GM21717 (cell line): ENCODE measurements around the gene SLC17A9.

Experiments used
- ATAC-seq: cut with Tn5 transposase; IDR thresholded peaks from one replicate; pipeline ENCODE4 v1.9.1; 2021; ENCODE audit warnings: mild to moderate bottlenecking, moderate library complexity; ENCODE audit not compliant: unreplicated experiment

Gene SLC17A9

GRCh38 chr20:62979310-62979709, 26.8 kb downstream of the SLC17A9 start:
- ATAC-seq = no peak

DNA sequence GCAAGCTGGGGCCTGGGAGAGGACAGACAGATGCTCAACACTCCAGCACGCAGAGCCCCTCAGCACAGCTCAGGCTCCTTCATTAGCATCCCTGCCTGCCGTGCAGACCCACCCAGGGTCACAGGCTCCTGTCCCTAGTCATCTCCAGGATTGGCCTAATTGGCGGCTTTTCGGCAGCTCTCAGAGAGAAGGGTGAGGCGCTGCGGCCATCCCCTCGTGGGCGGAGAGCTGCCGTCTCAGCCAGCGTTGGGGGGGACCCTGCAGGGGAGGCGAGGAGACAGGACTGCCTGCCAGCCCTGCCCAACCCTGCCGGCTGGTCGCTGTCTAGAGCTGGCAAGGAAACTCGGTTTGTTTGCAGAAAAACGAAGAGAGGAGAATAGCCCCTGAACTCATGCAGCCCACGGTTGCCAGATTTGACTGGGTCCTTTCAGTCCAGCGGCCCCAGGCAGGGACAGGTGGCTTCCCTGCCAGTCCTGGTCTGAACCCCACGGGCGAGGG, 27.4 kb downstream of the SLC17A9 start:
- no peak for ATAC-seq

DNA sequence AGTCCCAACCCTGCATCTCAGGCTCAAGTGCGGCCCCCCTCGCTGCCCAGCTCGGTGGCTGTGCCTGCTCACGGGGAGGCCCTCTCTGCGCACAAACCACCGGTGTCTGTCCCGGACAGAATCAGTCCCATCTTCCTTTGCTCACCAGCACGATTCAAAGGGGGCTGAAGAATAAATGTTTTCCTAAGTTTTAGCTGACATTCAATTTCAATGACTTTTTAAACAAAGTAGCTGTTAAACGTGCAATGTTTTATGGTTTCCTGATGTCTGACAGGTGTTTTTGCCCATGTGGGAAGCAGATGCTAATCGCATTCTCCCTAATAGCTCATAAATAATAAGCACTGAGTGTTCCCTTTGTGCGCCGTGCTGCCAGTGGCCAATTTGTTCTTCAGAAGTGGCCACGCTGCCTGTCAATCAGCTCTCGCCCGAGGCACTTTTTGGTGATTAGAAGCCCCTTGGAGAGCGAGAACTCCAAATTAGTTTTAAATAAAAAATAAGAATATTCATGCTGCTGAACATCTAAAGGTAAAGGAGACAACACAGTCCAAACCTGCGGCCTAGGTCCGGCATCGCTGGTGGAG, 28.0 kb downstream of the SLC17A9 start:
- no peak for ATAC-seq

- ATAC-seq = no peak
Observed at GRCh38 chr20:62980970-62981369, 28.5 kb downstream of the SLC17A9 start.

GRCh38 chr20:62982124-62983075, 29.9 kb downstream of the SLC17A9 start:
- ATAC-seq = no peak

GRCh38 chr20:62983210-62983609, 30.7 kb downstream of the SLC17A9 start:
- no peak for ATAC-seq

DNA sequence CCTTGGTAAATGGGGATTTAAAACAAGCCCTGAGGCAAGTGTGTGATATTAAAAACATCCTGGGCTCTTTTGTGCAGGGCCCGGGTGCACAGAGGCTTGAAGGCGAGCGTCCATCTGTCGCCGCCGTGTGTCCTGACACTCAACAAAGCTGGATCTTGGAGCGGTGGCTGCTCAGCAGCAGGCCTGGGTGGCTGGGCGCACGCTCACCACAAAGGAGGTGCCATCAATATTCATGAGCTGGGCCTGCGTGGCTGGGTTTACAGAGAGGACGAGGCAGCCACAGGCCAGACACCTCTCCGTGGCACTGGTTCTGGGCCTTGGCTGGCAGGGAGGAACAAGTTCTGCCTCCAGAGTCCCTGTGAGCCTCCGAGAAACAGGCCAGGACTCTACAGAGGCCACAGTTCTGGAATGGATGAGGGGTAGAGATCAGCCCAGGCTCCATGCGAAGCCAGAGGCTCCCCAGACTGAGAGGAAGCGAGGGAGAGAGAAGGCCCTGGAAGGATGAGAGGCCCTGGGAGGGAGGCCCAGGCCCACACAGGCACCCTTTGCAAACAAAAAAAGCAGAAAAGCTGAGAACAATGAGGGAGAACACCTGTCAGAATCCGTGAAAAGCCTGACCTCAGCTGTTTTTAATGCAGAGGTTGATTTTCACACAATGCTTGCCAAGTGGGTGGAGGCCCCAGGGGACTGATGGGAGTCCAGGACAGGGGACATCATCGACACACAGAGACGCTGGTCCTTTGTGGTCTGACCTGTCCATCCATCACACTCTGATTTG, 32.3 kb downstream of the SLC17A9 start:
- no peak for ATAC-seq

DNA sequence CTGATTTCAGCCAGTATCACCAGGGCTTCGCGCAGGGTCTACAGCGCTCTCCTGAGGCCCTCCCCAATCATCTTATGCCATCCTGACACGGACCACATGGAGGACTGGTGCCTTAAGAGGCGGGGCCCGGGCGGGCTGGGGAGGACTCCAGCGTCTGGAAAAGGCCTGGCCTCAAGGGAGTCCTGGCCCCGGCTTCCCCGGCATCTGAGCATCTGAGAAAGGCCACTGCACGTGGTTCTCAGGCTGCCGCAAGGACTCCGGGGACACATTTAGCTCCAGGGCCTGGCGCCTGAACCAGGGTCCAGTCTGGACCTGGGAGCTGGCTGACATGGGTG, 32.9 kb downstream of the SLC17A9 start:
- ATAC-seq = no peak

GRCh38 chr20:62986257-62986800, 33.8 kb downstream of the SLC17A9 start:
- no peak for ATAC-seq

DNA sequence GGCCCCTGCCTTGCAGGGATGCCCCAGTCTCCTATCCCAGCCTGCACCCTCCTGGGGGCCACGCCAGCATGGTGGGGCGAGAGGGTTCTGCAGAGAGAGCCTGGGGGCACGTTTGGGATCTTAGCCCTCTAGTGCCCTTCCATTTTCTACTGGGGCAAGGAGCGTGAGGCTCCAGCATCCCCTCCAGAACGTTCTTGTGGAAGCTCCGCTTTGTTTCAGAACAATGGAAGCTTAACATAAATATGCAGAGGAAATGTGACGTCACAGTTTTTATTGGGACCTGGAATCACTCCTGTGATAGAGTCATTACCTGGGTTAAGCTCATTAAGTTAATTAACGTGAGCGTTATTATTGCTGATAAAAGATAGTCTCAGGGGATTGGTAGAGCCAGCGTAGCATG, 34.6 kb downstream of the SLC17A9 start:
- no peak for ATAC-seq

DNA sequence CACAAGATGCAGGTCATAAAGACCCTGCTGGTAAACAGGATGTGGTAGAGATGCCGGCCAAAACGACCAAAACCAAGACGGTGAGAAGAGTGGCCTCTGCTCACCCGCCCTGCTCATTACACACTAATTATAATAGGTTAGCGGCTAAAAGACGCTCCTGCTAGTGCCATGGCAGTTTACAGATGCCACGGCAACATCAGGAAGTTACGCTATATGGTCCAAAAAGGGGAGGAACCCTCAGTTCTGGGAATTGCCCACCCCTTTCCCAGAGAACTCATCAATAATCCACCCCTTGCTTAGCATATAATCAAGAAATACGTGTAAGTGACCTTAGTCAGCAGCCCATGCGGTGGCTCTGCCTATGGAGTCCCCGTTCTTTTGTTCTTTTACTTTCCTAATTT, 36.7 kb downstream of the SLC17A9 start:
- ATAC-seq = no peak

- no peak for ATAC-seq
Observed at GRCh38 chr20:62990306-62990825, 37.9 kb downstream of the SLC17A9 start.

DNA sequence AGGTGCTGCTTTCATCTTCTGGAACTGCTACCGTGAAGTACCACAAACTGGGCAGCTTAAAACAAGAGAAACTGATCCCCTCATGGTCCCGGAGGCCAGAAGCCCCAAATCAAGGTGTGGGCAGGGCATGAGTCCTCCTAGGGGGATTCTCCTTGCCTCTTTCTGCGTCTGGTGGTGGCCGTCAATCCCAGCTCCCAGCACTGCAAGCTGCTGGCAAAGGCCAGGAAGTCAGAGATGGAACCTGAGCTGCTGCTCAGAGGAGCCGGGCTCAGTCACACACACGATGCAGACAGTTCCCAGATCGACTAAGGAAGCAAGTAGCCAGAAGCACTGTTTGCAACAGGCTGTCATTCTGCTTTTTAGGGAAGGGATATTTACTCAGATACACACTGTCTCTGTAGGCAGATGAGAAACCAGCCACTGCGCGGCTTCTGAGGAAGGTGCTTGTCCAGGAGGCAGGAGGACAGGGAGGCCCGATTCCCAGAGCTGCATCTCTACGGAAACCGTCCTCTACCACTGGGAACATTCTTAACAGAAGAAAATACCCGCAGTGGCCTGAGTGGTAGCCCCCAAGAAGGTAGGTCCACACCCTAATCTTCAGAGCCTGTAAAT, 38.8 kb downstream of the SLC17A9 start:
- ATAC-seq = no peak

- no peak for ATAC-seq
Observed at GRCh38 chr20:62991863-62992262, 39.4 kb downstream of the SLC17A9 start.

GRCh38 chr20:62993856-62994494, 41.5 kb downstream of the SLC17A9 start:
- no peak for ATAC-seq

GRCh38 chr20:62994869-62995281, 42.4 kb downstream of the SLC17A9 start:
- no peak for ATAC-seq

- ATAC-seq = no peak
Observed at GRCh38 chr20:62995481-62995880, 43.0 kb downstream of the SLC17A9 start.

- no peak for ATAC-seq
Observed at GRCh38 chr20:62995898-62996595, 43.5 kb downstream of the SLC17A9 start.

DNA sequence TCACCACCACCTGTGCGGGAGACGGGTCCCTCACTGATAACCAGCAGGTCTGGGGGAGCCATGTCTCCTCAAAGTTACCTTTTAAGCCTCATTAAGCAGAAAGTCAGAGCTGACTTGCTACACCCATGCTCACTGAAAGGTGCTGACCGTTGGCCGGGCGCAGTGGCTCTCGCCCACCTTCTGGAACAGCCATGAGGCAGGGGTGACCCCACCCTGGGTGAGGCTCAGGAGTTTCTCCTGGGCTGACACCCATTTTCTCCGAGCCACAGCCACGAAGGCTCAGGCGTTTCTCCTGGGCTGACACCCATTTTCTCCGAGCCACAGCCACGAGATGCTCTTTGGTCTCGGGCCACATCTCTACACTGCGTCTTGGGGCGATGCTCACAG, 44.1 kb downstream of the SLC17A9 start:
- ATAC-seq = no peak
